ENCODE results near the gene ILF3. TPM values are rescaled to one million over a fixed set of nuclear protein-coding genes. Genes with fewer than 3 reads are reported as not detected.

The ILF3 gene
- total and polyA plus RNA-seq, 2 of the 13 experiments (the other 11 are each of a cell fraction or from before 2014, with no cell fraction given): 120 to 173 TPM

- no peak; the same call in 1 of the 2 replicates for TF ChIP-seq ZBTB33 (CRISPR knock-in tag; IDR thresholded peaks at IDR 0.05)
- no peak for TF ChIP-seq ZNF775 (CRISPR knock-in tag; IDR thresholded peaks at IDR 0.05; ENCODE audit: borderline replicate concordance)
- peak; percentile 80; the same call in 1 of the 2 replicates for TF ChIP-seq ZNF768 (CRISPR knock-in tag; IDR thresholded peaks at IDR 0.05)
- peak; percentile 7; the same call in 1 of the 2 replicates for TF ChIP-seq ZNF484 (CRISPR knock-in tag; IDR thresholded peaks at IDR 0.05; ENCODE audit: borderline replicate concordance, low read depth)
- peak; percentile 74 for TF ChIP-seq AGO2 (optimal IDR thresholded peaks at IDR 0.05; ENCODE audit: low read depth, low read length)
- peak; percentile 88; the same call in 1 of the 2 replicates for TF ChIP-seq EHMT2 (IDR thresholded peaks at IDR 0.05; ENCODE audit: borderline replicate concordance, low read depth, low read length)
- TF ChIP-seq IRF1 (CRISPR knock-in tag; IDR thresholded peaks at IDR 0.05; ENCODE audit: low read depth): 0 out of 2 replicates have a peak, but pooled peaks have one; percentile 29
- peak; percentile 95 for TF ChIP-seq ARHGAP35 (CRISPR knock-in tag; IDR thresholded peaks at IDR 0.05; ENCODE audit: borderline replicate concordance)
- peak; percentile 85 for TF ChIP-seq DZIP1 (CRISPR knock-in tag; IDR thresholded peaks at IDR 0.05)
- TF ChIP-seq ASH2L (IDR thresholded peaks at IDR 0.05; ENCODE audit: insufficient read length, low read depth, low read length): no peak
- peak; percentile 85; the same call in 1 of the 2 replicates for TF ChIP-seq AKNA (CRISPR knock-in tag; IDR thresholded peaks at IDR 0.05; ENCODE audit: borderline replicate concordance)
- peak; percentile 92 for TF ChIP-seq ZNF607 (CRISPR knock-in tag; IDR thresholded peaks at IDR 0.05; ENCODE audit: borderline replicate concordance)
- TF ChIP-seq E2F5 (CRISPR knock-in tag; conservative IDR thresholded peaks at IDR 0.05): 0 out of 2 replicates have a peak, but pooled peaks have one; percentile 71
- TF ChIP-seq TAF15 (IDR thresholded peaks at IDR 0.05; ENCODE audit: low read depth, low read length, poor library complexity, severe bottlenecking): no peak
These were observed 41.6 kb downstream of the ILF3 start (continued) for GRCh38 chr19:10695401-10696398.

All from HepG2 (cell line).